ENCODE results near the gene PGAM5. TPM values are rescaled to one million over a fixed set of nuclear protein-coding genes. Genes with fewer than 3 reads are reported as not detected.

PGAM5 gene
- total RNA-seq, 1 donor from 2014 or later = 80.3 TPM

- Histone ChIP-seq H3K36me3 (ENCODE audit: control insufficient read depth, insufficient read depth, low read length) (peaks cover 35% of the 10 kb centered on the region), H3K27me3 (ENCODE audit: control insufficient read depth, insufficient read depth, low read length) (no peaks in the 10 kb centered on the region), H3K4me3 (ENCODE audit: low read depth, low read length) (no peak overlapping the region)
- TF ChIP-seq CTCF (IDR thresholded peaks at IDR 0.05; ENCODE audit: insufficient read depth, low read length, severe bottlenecking) = no peak
- FAIRE-seq = no peak
- no peak for DNase-seq (ENCODE audit: low read depth)
Measured at GRCh38 chr12:132720606-132721345, 10.1 kb downstream of the PGAM5 start.

GRCh38 chr12:132723015-132723763 lies 12.5 kb downstream of the PGAM5 start:
- peaks cover 42% of the 10 kb centered on the region for H3K36me3 ChIP-seq (ENCODE audit: control insufficient read depth, insufficient read depth, low read length)
- DNase-seq (ENCODE audit: low read depth) (no peak), FAIRE-seq (no peak)
- TF ChIP-seq CTCF (IDR thresholded peaks at IDR 0.05; ENCODE audit: insufficient read depth, low read length, severe bottlenecking) = no peak
- no peaks in the 10 kb centered on the region for H3K27me3 ChIP-seq (ENCODE audit: control insufficient read depth, insufficient read depth, low read length)
- no peak overlapping the region for H3K4me3 ChIP-seq (ENCODE audit: low read depth, low read length)

GRCh38 chr12:132723764-132724140 lies 13.1 kb downstream of the PGAM5 start:
- FAIRE-seq (no peak), DNase-seq (ENCODE audit: low read depth) (no peak)
- Histone ChIP-seq H3K27me3 (ENCODE audit: control insufficient read depth, insufficient read depth, low read length) (no peaks in the 10 kb centered on the region), H3K36me3 (ENCODE audit: control insufficient read depth, insufficient read depth, low read length) (peaks cover 42% of the 10 kb centered on the region), H3K4me3 (ENCODE audit: low read depth, low read length) (no peak overlapping the region)
- no peak for TF ChIP-seq CTCF (IDR thresholded peaks at IDR 0.05; ENCODE audit: insufficient read depth, low read length, severe bottlenecking)

- H3K27me3 ChIP-seq (ENCODE audit: control insufficient read depth, insufficient read depth, low read length) = no peaks in the 10 kb centered on the region
- DNase-seq (ENCODE audit: low read depth) = no peak
- no peak for TF ChIP-seq CTCF (IDR thresholded peaks at IDR 0.05; ENCODE audit: insufficient read depth, low read length, severe bottlenecking)
- H3K4me3 ChIP-seq (ENCODE audit: low read depth, low read length) = no peak overlapping the region
- no peak for FAIRE-seq
- peaks cover 38% of the 10 kb centered on the region for H3K36me3 ChIP-seq (ENCODE audit: control insufficient read depth, insufficient read depth, low read length)
Measured at GRCh38 chr12:132724506-132725241, 14.0 kb downstream of the PGAM5 start.

GRCh38 chr12:132726386-132726785 lies 15.7 kb downstream of the PGAM5 start:
- H3K4me3 ChIP-seq (ENCODE audit: low read depth, low read length) = no peak overlapping the region
- FAIRE-seq (no peak), DNase-seq (ENCODE audit: low read depth) (no peak)
- peaks cover 39% of the 10 kb centered on the region for H3K36me3 ChIP-seq (ENCODE audit: control insufficient read depth, insufficient read depth, low read length)
- TF ChIP-seq CTCF (IDR thresholded peaks at IDR 0.05; ENCODE audit: insufficient read depth, low read length, severe bottlenecking) = no peak
- H3K27me3 ChIP-seq (ENCODE audit: control insufficient read depth, insufficient read depth, low read length) = no peaks in the 10 kb centered on the region
